Measurements from ENCODE around the gene CDC5L. TPM values are rescaled to one million over a fixed set of nuclear protein-coding genes. Genes with fewer than 3 reads are reported as not detected.
A peak's percentile ranks its signal among the peaks of the same experiment; 100 is the strongest.

Gene CDC5L
- total and polyA plus RNA-seq, 2 of the 13 experiments (the other 11 are each of a cell fraction or from before 2014, with no cell fraction given) = 11.0 to 34.2 TPM

- TF ChIP-seq CERS6 (CRISPR knock-in tag; IDR thresholded peaks at IDR 0.05) (no peak), ZNF781 (CRISPR knock-in tag; IDR thresholded peaks at IDR 0.05; ENCODE audit: borderline replicate concordance, not compliant biosample characterization) (no peak), PLSCR1 (CRISPR knock-in tag; IDR thresholded peaks at IDR 0.05; ENCODE audit: borderline replicate concordance) (no peak), FOXP4 (CRISPR knock-in tag; IDR thresholded peaks at IDR 0.05) (no peak), FOSL2 (CRISPR knock-in tag; IDR thresholded peaks at IDR 0.05) (peak; percentile 25; the same call in 1 of the 2 replicates), SRSF1 (optimal IDR thresholded peaks at IDR 0.05; ENCODE audit: low read depth, low read length) (no peak), ETS1 (CRISPR knock-in tag; IDR thresholded peaks at IDR 0.05) (no peak), ZNF33A (CRISPR knock-in tag; IDR thresholded peaks at IDR 0.05; ENCODE audit: borderline replicate concordance) (no peak), ERF (CRISPR knock-in tag; IDR thresholded peaks at IDR 0.05) (0 out of 2 replicates have a peak, but pooled peaks have one; percentile 26), SNAPC4 (CRISPR knock-in tag; IDR thresholded peaks at IDR 0.05) (no peak), ZNF670 (CRISPR knock-in tag; IDR thresholded peaks at IDR 0.05; ENCODE audit: borderline replicate concordance) (no peak), NFKBIZ (CRISPR knock-in tag; IDR thresholded peaks at IDR 0.05) (no peak), HOMEZ (CRISPR knock-in tag; IDR thresholded peaks at IDR 0.05; ENCODE audit: low read depth) (no peak)
Observed at GRCh38 chr6:44338228-44339122, 49.0 kb upstream of the CDC5L start (continued).
